ENCODE data around the gene KIR3DL2.
"Not testable (repeated sequence)": the region's sequence is repeated elsewhere in the genome, so short reads cannot be mapped to it uniquely, and the experiment has no call there.

KIR3DL2 gene

GRCh38 chr19:54871696-54872095, 21.5 kb downstream of the KIR3DL2 start:
- no peak for DNase-seq (ENCODE audit: low read depth, low spot score)

GRCh38 chr19:54873990-54874389, 23.7 kb downstream of the KIR3DL2 start, which contains the start of gene FCAR:
FCAR (plus strand) TSS chr19:54874235; CDS start chr19:54874290, 55 bp downstream.
- no peak for DNase-seq (ENCODE audit: low read depth, low spot score)

- DNase-seq (ENCODE audit: low read depth, low spot score): no peak
Measured at GRCh38 chr19:54875506-54875905, 25.3 kb downstream of the KIR3DL2 start.

- no peak for DNase-seq (ENCODE audit: low read depth, low spot score)
Measured at GRCh38 chr19:54877471-54877870, 27.2 kb downstream of the KIR3DL2 start.

GRCh38 chr19:54881884-54882283, 31.6 kb downstream of the KIR3DL2 start:
- no peak for DNase-seq (ENCODE audit: low read depth, low spot score)

- no peak for DNase-seq (ENCODE audit: low read depth, low spot score)
Measured at GRCh38 chr19:54882758-54883157, 32.5 kb downstream of the KIR3DL2 start.

GRCh38 chr19:54883228-54883627, 33.0 kb downstream of the KIR3DL2 start:
- no peak for DNase-seq (ENCODE audit: low read depth, low spot score)

- no peak for DNase-seq (ENCODE audit: low read depth, low spot score)
Measured at GRCh38 chr19:54888239-54888638, 38.0 kb downstream of the KIR3DL2 start.

- no peak for DNase-seq (ENCODE audit: low read depth, low spot score)
Measured at GRCh38 chr19:54889566-54889965, 39.3 kb downstream of the KIR3DL2 start.

GRCh38 chr19:54893406-54893805, 43.2 kb downstream of the KIR3DL2 start:
- DNase-seq (ENCODE audit: low read depth, low spot score): no peak

GRCh38 chr19:54894106-54894505, 43.9 kb downstream of the KIR3DL2 start:
- DNase-seq (ENCODE audit: low read depth, low spot score): not testable (repeated sequence)

- no peak for DNase-seq (ENCODE audit: low read depth, low spot score)
Measured at GRCh38 chr19:54896036-54896435, 45.8 kb downstream of the KIR3DL2 start.

- not testable (repeated sequence) for DNase-seq (ENCODE audit: low read depth, low spot score)
Measured at GRCh38 chr19:54898685-54899084, 48.4 kb downstream of the KIR3DL2 start.

- DNase-seq (ENCODE audit: low read depth, low spot score): not testable (repeated sequence)
Measured at GRCh38 chr19:54899646-54900045, 49.4 kb downstream of the KIR3DL2 start.

- DNase-seq (ENCODE audit: low read depth, low spot score): not testable (repeated sequence)
Measured at GRCh38 chr19:54901153-54901552, 50.9 kb downstream of the KIR3DL2 start.

GRCh38 chr19:54902061-54902460, 51.8 kb downstream of the KIR3DL2 start:
- no peak for DNase-seq (ENCODE audit: low read depth, low spot score)

GRCh38 chr19:54903303-54903702, 53.1 kb downstream of the KIR3DL2 start:
- no peak for DNase-seq (ENCODE audit: low read depth, low spot score)

GRCh38 chr19:54904261-54904660, 54.0 kb downstream of the KIR3DL2 start:
- not testable (repeated sequence) for DNase-seq (ENCODE audit: low read depth, low spot score)

GRCh38 chr19:54905421-54905802, 55.2 kb downstream of the KIR3DL2 start:
- no peak for DNase-seq (ENCODE audit: low read depth, low spot score)

GRCh38 chr19:54905803-54906511, 55.7 kb downstream of the KIR3DL2 start, which contains the start of gene NCR1:
NCR1 (plus strand) TSS chr19:54906148; CDS start chr19:54906188, 40 bp downstream.
- DNase-seq (ENCODE audit: low read depth, low spot score): no peak

GRCh38 chr19:54906819-54907218, 56.6 kb downstream of the KIR3DL2 start:
- DNase-seq (ENCODE audit: low read depth, low spot score): no peak

- not testable (repeated sequence) for DNase-seq (ENCODE audit: low read depth, low spot score)
Measured at GRCh38 chr19:54907899-54908298, 57.7 kb downstream of the KIR3DL2 start.
